Dermis blood vessel endothelial cell (primary cell): ENCODE data around the gene PARP9. TPM values are rescaled to one million over a fixed set of nuclear protein-coding genes. Genes with fewer than 3 reads are reported as not detected.

Experiments used
- DNase-seq: peaks from one replicate; pipeline ENCODE4 v3.0.0; 2010
- total RNA-seq: library from RNA; depleted of rRNA; stranded (reverse); fragments of >200 nt; gene quantifications from 2 replicates; pipeline ENCODE4 v1.2.3, GENCODE V29; 2014

PARP9 gene
- total RNA-seq: 23.0 and 23.4 TPM in 2 replicates

DNA sequence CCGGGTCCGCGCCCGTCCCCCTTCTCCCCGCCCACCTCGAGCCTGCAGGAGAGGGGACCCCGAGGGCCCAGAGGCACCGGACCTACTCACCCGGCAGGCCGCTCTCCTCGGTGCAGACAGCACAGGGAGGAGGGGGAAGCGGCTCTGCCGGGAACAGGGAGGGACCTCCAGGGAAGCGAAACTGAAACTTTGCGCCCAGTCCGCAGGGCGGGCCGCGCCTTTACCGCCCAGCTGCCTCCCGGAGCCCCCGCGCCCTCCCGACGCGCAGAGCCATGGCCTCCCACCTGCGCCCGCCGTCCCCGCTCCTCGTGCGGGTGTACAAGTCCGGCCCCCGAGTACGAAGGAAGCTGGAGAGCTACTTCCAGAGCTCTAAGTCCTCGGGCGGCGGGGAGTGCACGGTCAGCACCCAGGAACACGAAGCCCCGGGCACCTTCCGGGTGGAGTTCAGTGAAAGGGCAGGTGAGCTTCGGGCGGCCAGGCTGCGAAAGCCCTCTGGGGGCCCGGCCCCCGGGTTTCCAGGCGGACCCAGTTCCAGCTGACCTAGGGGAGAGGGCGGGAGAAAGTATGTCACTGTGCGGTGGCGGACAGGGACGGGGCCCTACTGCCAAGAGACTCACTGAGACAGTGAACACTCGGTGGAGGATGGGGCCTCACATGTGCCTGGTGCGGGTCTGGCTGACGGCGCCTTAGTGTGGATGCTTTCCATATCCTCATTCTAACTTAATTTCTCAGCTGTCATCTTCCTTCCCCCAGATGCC lies at the start of gene PARP9, which contains the start of gene DTX3L:
Gene PARP9, minus strand, starts transcription at position 146 of the 758 bp plus-strand sequence. CDS start 4,680 bp downstream, outside the sequence.
Gene DTX3L, plus strand, starts transcription at position 184 of the 758 bp plus-strand sequence. Its CDS starts 89 bp downstream, at position 273.
- DNase-seq: peak; percentile 84

DNA sequence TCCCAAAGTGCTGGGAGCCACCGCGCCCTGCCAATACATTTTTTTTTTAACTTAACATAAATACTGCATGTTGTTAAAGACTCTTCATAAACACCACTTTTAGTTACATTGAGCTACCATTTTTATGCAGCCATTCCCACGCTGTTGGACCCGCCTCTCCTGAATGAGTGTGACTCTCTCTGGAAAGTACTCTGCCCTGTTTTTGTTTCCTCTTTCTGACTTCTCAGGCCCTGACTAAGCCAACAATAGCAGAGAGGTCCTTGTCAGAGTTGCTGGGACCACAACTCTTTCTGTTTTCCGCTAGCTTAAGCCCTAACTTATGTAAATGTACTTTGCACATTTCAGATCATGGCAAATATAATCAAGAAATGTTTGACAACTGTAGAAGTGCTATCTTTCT lies 48.6 kb upstream of the PARP9 start:
- peak; percentile 5 for DNase-seq

DNA sequence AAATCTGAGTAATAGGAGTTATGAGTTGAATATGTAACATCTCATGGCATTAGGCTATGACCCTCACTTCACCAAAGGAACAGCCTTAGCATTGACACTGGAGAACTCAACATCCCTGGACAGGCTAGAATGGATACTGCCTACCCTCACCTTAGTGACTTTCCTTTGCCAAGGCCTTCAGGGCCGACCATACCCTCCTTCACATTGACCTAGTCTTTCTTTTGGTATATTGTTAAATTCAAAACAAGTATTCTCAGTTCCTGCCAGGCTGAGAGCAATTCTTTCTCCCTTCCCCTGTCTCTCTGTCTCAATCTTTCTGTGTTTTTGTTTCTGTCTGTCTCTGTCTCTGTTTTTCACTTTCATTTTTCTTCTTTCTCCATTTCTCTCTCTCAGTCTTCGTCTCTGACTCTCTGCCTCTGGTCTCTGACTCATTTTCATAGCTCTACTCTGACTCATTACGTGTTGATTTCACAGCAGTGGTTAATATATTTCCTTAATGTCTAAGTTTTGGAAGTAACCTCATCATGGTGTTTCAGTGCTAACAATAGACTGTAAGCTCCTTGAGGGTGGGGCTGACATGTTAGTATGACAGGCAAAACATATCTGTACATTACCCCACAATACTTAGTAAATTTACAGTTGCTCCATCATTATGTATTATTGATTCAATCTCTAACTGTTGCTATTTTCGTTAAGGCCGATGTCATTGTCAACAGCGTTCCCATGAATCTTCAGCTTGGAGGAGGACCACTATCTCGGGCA lies 45.9 kb upstream of the PARP9 start:
- DNase-seq: peak; percentile 47

- DNase-seq: no peak
Measured at GRCh38 chr3:122608916-122609315, 44.8 kb upstream of the PARP9 start.

GRCh38 chr3:122606330-122606729 lies 42.2 kb upstream of the PARP9 start:
- DNase-seq: no peak

DNA sequence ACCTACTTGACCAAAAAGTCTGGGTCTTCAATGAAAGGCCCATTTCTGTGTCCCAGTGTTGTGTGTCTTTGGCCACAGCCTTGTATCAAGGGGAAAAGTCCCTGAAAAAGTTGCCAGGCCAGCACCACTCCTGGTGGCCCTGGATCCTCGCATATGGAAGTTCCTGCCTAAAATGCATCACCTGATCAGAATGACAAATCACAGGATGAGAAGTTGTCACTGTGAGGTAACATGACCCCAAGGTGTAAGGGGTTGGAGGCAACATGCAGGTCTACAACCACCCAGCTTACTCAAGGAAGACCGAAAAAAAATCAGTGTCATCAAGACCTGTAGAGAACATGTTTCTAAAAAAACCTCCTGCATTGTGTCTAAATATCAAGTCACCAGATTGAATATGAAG lies 39.0 kb upstream of the PARP9 start:
- DNase-seq: no peak

- no peak for DNase-seq
Measured at GRCh38 chr3:122602011-122602710, 38.1 kb upstream of the PARP9 start.

DNA sequence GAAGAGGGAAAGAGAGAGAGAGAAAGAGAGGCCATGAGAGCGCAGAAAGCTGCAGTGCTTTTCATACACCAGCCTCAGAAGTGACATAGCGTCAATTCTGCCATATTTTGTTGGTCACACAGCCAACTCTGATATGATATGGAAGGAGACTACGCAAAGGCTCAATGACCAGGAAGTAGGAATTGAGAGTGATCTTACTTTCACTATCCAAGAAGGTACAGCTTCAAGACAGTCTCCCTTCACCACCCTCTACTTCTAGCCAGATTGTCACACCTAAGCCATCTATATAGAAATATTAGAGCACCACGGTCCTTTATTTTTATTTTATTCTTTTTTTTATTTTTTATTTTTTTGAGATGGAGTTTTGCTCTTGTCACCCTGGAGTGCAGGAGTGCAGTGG lies 34.5 kb upstream of the PARP9 start:
- no peak for DNase-seq

GRCh38 chr3:122598151-122598550 lies 34.1 kb upstream of the PARP9 start:
- no peak for DNase-seq

GRCh38 chr3:122594025-122594424 lies 29.9 kb upstream of the PARP9 start:
- DNase-seq: no peak

- DNase-seq: no peak
Measured at GRCh38 chr3:122590610-122591009, 26.5 kb upstream of the PARP9 start.

DNA sequence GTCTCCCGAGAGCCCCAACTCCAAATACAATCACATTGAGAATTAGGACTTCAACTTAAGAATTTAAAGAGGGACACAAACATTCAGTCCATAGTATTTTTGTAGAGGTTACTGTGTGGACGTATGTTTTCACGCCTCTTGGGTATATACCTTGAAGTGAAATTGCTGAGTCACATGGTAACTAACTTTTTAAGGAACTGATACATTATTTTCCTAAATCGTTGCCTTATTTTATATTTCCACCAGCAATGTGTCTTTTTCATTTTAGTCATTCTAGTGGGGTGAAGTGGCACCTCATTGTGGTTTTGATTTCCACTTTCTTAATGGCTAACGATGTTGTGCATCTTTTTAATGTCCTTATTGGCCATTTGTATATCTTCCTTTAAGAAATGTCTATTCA lies 25.2 kb upstream of the PARP9 start:
- no peak for DNase-seq

GRCh38 chr3:122587572-122587971 lies 23.5 kb upstream of the PARP9 start:
- no peak for DNase-seq

GRCh38 chr3:122586773-122587485 lies 22.8 kb upstream of the PARP9 start:
- DNase-seq: no peak

- DNase-seq: no peak
Measured at GRCh38 chr3:122586098-122586497, 22.0 kb upstream of the PARP9 start.

- DNase-seq: no peak
Measured at GRCh38 chr3:122582390-122582789, 18.3 kb upstream of the PARP9 start.

GRCh38 chr3:122581622-122582021 lies 17.5 kb upstream of the PARP9 start:
- DNase-seq: no peak

- peak; percentile 12 for DNase-seq
Measured at GRCh38 chr3:122580470-122580869, 16.4 kb upstream of the PARP9 start.

DNA sequence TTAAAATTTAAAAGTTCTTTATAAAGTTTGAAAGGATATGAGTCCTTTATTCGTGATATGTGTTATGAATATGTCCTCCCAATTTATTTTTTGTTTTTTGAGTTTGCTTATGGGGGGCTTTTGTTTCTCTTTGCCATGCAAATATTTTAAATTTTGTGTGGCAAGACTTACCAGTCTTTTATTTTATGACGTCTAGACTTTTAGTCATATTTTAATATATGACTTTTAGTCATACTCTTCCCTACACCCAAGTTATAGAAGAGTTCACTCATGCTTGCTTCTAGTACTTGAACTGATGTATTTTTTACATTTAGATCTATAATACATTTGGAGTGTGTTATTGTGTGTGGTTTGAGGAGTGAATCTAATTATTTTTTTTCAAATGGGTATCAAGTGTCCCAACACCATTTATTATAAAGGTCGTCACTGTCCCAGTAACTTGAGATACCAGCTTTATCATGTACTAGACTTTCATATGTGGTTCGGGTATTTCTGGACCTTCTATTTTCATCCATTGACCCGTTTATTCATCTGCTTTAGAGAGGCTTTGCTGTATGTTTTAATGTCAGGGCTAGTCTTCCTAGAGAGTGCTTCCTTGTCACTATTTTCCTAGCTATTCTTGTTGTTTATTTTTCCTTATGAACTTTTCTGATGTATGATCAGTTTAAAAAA lies 14.1 kb upstream of the PARP9 start:
- no peak for DNase-seq

- peak; percentile 37 for DNase-seq
Measured at GRCh38 chr3:122577409-122578031, 13.4 kb upstream of the PARP9 start, which contains the start of gene PARP15. Gene PARP15, plus strand, starts transcription at chr3:122577650. Its CDS starts 18 bp downstream, at chr3:122577668.

DNA sequence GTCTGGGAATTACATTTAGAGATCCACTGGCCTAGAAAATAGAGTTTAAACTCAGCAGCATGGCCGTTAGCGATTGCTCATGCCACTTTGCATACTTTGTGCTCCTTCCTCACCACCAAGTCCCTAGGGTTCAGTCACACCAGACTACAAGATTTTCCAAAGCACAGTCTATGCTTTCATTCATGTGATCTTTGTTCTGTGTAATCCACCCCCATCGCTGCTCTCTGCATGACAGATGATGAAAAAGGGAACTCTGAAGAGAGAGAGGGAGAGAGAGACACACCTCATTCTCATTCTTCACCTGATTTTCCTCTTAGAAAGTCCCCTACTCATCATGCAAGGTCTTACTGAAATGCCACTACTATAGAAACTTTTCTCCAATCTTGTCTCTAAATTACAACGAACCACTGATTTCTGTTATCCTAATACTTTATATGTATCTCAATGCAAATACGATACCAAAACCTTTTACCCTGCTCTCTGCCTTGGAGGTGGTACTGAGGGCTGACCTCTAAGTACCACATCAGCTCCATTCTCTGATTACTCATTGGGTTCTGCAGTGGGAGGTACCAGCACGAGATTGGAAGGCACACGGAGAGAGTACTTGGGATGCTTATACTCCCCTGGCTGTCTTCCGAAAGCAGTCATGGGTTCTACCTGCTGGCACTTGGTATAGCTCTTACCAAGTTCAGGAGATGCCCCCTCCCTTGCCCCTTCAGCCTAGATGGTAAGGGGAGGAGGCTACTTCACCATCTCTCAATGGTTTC lies 12.3 kb upstream of the PARP9 start:
- no peak for DNase-seq
